Esophagus muscularis mucosa (tissue), 4 donors: ENCODE results near the gene TMEFF2.

Source experiments
- CTCF ChIP-seq, 3 experiments: fragments of 200-600 bp in 2 of 3; fragments of 450-650 bp in 1 of 3; sonication (generic) in 2 of 3; IDR thresholded peaks; one replicate each; pipeline ENCODE4 v1.5.1; 2017 to 2019; ENCODE audit warnings: antibody characterized with exemption in 3 of 3, mild to moderate bottlenecking in 2 of 3, moderate library complexity in 1 of 3
- EP300 ChIP-seq: sonication (generic); formaldehyde crosslinking; IDR thresholded peaks from one replicate; pipeline ENCODE4 v1.6.1; 2017; ENCODE audit warnings: antibody characterized with exemption
- POLR2A ChIP-seq: fragments of 450-650 bp; IDR thresholded peaks from one replicate; pipeline ENCODE4 v1.6.1; 2017; ENCODE audit warnings: antibody characterized with exemption, moderate library complexity, mild to moderate bottlenecking, low read depth
- POLR2AphosphoS5 ChIP-seq, 2 donors: sonication (generic); formaldehyde crosslinking; IDR thresholded peaks; one replicate each; pipeline ENCODE4 v1.6.1; 2017; ENCODE audit warnings: antibody characterized with exemption in 2 of 2

GRCh38 chr2:192119536-192119935 is 75.2 kb downstream of the TMEFF2 start:
- no peak for TF ChIP-seq POLR2AphosphoS5 (IDR thresholded peaks at IDR 0.05)
- TF ChIP-seq POLR2A: no peak
- no peak for TF ChIP-seq CTCF (IDR thresholded peaks at IDR 0.05)
- TF ChIP-seq EP300: no peak
